Activated T-cell treated with anti-CD3 and anti-CD28 coated beads, Interleukin-2, amount 50 U/mL, for 72 hours (primary cell): ENCODE results near the gene BRIP1. TPM values are rescaled to one million over a fixed set of nuclear protein-coding genes. Genes with fewer than 3 reads are reported as not detected.
"Not testable (repeated sequence)": the region's sequence is repeated elsewhere in the genome, so short reads cannot be mapped to it uniquely, and the experiment has no call there.

ENCODE experiments used
- ATAC-seq, 2 donors: fragments of 150-1000 bp; cut with Tn5 transposase; replicated peaks in 1 of 2; 2 replicates each; pipeline ENCODE4 v1.10.0; 2021; ENCODE audit warnings: moderate library complexity in 2 of 2, mild to moderate bottlenecking in 1 of 2
- DNase-seq, 2 donors: peaks; one replicate each; pipeline ENCODE4 v3.0.0; 2021 to 2022; ENCODE audit warnings: mixed read lengths in 1 of 2
- H3K27ac Mint-ChIP-seq: one replicate; pipeline ENCODE4 v1.8.0; 2022; ENCODE audit warnings: mild to moderate bottlenecking, moderate library complexity, mixed read lengths
- H3K27me3 Mint-ChIP-seq: one replicate; pipeline ENCODE4 v1.8.0; 2022; ENCODE audit warnings: low read depth, mixed read lengths
- H3K36me3 Mint-ChIP-seq, 2 donors: one replicate each; pipeline ENCODE4 v1.8.0; 2022; ENCODE audit warnings: mixed read lengths in 2 of 2, mild to moderate bottlenecking in 1 of 2; ENCODE audit not compliant: insufficient read depth in 2 of 2
- H3K4me1 Mint-ChIP-seq: one replicate; pipeline ENCODE4 v1.8.0; 2022; ENCODE audit warnings: low read depth, mixed read lengths
- H3K4me3 Mint-ChIP-seq, 2 donors: one replicate each; pipeline ENCODE4 v1.8.0; 2022; ENCODE audit warnings: mild to moderate bottlenecking in 2 of 2, mixed read lengths in 2 of 2, moderate library complexity in 2 of 2
- H3K9me3 Mint-ChIP-seq, 2 donors: one replicate each; pipeline ENCODE4 v1.8.0; 2022; ENCODE audit warnings: mixed read lengths in 2 of 2
- total RNA-seq, 2 donors: library from RNA; stranded (reverse); gene quantifications; one replicate each; pipeline ENCODE4 v1.2.3, GENCODE V29; 2022

BRIP1 gene
- total RNA-seq, 2 donors from 2014 or later: 10.8 to 12.7 TPM

DNA sequence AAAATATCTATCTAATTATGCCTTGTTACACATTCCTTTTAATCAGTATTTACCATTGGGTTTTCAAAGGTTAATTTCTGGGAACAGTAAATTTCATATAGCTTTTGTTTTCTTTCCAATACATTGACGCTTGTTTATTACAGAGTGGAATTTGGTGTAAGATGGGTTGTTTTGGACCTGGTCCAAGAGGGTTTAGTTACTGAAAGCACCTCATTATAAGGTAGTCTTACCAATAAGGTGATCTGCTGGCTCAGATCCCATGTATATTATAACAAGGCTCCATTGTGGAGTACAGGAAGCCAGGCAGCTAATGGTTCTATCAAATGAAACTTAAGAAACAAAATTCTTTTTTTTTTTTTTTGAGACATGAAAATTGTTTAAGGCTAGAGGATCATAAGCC lies 185.0 kb downstream of the BRIP1 start:
- Mint-ChIP-seq H3K4me1 (no peaks in the 10 kb centered on the region), H3K27me3 (no peaks in the 10 kb centered on the region), H3K36me3 (no peaks in the 10 kb centered on the region), H3K4me3 (no peak overlapping the region), H3K9me3 (no peaks in the 10 kb centered on the region), H3K27ac (no peak overlapping the region)
- DNase-seq (no peak), ATAC-seq (no peak)

DNA sequence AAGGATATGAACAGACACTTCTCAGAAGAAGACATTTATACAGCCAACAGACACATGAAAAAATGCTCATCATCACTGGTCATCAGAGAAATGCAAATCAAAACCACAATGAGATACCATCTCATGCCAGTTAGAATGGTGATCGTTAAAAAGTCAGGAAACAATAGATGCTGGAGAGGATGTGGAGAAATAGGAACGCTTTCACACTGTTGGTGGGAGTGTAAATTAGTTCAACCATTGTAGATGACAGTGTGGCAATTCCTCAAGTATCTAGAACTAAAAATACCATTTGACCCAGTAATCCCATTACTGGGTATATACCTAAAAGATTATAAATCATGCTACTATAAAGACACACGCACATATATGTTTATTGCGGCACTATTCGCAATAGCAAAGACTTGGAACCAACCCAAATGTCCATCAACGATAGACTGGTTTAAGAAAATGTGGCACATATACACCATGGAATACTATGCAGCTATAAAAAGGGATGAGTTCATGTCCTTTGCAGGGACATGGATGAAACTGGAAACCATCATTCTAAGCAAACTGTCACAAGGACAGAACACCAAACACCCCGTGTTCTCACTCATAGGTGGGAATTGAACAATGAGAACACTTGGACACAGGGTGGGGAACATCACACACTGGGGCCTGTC lies 186.0 kb downstream of the BRIP1 start:
- DNase-seq, H3K4me1 Mint-ChIP-seq, H3K36me3 Mint-ChIP-seq, H3K27me3 Mint-ChIP-seq, H3K9me3 Mint-ChIP-seq, H3K4me3 Mint-ChIP-seq, ATAC-seq, H3K27ac Mint-ChIP-seq: not testable (repeated sequence)

DNA sequence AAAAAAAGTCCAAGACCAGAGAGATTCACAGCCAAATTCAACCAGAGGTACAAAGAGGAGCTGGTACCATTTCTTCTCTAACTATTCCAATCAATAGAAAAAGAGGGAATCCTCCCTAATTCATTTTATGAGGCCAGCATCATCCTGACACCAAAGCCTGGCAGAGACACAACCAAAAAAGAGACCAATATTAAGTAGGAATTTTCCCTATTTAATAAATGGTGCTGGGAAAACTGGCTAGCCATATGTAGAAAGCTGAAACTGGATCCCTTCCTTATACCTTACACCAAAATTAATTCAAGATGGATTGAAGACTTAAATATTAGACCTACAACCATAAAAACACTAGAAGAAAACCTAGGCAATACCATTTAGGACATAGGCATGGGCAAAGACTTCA lies 186.8 kb downstream of the BRIP1 start:
- not testable (repeated sequence) for H3K27me3 Mint-ChIP-seq, ATAC-seq, H3K9me3 Mint-ChIP-seq, H3K4me1 Mint-ChIP-seq, H3K36me3 Mint-ChIP-seq, H3K27ac Mint-ChIP-seq, DNase-seq, H3K4me3 Mint-ChIP-seq

DNA sequence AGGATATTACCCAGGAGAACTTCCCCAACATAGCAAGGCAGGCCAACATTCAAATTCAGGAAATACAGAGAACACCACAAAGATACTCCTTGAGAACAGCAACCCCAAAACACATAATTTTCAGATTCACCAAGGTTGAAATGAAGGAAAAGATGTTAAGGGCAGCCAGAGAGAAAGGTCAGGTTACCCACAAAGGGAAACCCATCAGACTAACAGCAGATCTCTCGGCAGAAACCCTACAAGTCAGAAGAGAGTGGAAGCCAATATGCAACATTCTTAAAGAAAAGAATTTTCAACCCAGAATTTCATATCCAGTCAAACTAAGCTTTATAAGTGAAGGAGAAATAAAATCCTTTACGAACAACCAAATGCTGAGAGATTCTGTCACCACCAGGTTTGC lies 188.7 kb downstream of the BRIP1 start:
- not testable (repeated sequence) for H3K36me3 Mint-ChIP-seq, H3K4me3 Mint-ChIP-seq, DNase-seq, H3K9me3 Mint-ChIP-seq, H3K27ac Mint-ChIP-seq, H3K27me3 Mint-ChIP-seq, H3K4me1 Mint-ChIP-seq, ATAC-seq

- H3K36me3 Mint-ChIP-seq, H3K9me3 Mint-ChIP-seq: not testable (repeated sequence)
Observed at GRCh38 chr17:61673019-61673897, 190.1 kb downstream of the BRIP1 start.

DNA sequence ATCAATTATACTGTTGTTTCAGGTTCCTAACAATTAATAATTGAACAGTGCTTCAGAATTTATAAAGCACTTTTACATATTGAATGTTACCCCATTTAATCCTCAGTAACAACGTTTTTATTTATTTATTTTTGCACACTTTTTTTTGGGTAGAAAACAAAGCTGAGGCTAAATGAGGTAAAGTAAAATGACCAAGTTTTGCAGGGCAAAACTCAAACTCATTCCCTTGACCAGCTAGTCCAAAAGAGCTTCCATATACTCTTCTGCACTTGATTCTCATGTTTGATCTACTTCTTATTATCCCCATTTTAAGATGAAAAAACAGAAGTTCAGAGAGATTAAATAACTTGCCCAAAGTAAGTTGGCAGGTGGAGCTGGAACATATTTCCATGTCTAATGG lies 191.2 kb downstream of the BRIP1 start:
- H3K4me1 Mint-ChIP-seq: no peaks in the 10 kb centered on the region
- no peak overlapping the region for H3K4me3 Mint-ChIP-seq
- H3K36me3 Mint-ChIP-seq: no peaks in the 10 kb centered on the region
- no peaks in the 10 kb centered on the region for H3K9me3 Mint-ChIP-seq
- no peak for ATAC-seq
- no peak overlapping the region for H3K27ac Mint-ChIP-seq
- DNase-seq: no peak
- H3K27me3 Mint-ChIP-seq: no peaks in the 10 kb centered on the region

More at GRCh38 chr17:61673019-61673897, 190.1 kb downstream of the BRIP1 start:
- DNase-seq, H3K4me1 Mint-ChIP-seq, H3K4me3 Mint-ChIP-seq, H3K27ac Mint-ChIP-seq, ATAC-seq, H3K27me3 Mint-ChIP-seq: not testable (repeated sequence)

DNA sequence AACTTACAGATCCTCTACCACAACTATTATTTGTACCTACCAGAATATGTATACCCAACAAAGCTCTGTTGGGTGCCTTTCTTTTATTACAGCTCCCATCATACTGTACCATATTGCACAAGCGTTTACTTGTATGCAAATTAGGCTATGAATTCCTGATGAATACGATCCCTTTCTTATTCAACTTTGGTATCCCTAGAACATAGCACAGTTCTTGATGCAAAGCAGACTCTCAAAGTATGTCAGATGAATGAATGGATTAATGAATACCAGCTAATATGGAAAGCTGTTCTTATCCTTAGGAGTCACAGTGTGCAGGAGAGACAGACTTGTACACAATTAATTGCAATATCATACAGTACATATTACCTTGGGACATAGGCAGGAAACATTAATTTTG lies 192.6 kb downstream of the BRIP1 start:
- H3K9me3 Mint-ChIP-seq: no peaks in the 10 kb centered on the region
- ATAC-seq: no peak
- H3K27me3 Mint-ChIP-seq: peaks cover 2% of the 10 kb centered on the region
- no peaks in the 10 kb centered on the region for H3K4me1 Mint-ChIP-seq
- DNase-seq: no peak
- H3K36me3 Mint-ChIP-seq: no peaks in the 10 kb centered on the region
- H3K27ac Mint-ChIP-seq: no peak overlapping the region
- no peak overlapping the region for H3K4me3 Mint-ChIP-seq

GRCh38 chr17:61669522-61669921 lies 193.8 kb downstream of the BRIP1 start:
- ATAC-seq (no peak), DNase-seq (no peak)
- H3K4me1 Mint-ChIP-seq: no peaks in the 10 kb centered on the region
- H3K36me3 Mint-ChIP-seq: peaks cover 0 to 1% of the 10 kb centered on the region in 2 donors
- H3K27me3 Mint-ChIP-seq: peaks cover 14% of the 10 kb centered on the region
- no peaks in the 10 kb centered on the region for H3K9me3 Mint-ChIP-seq
- H3K27ac Mint-ChIP-seq: no peak overlapping the region
- no peak overlapping the region for H3K4me3 Mint-ChIP-seq

GRCh38 chr17:61668486-61668885 lies 194.8 kb downstream of the BRIP1 start:
- Mint-ChIP-seq H3K4me3 (no peak overlapping the region), H3K4me1 (no peaks in the 10 kb centered on the region), H3K27me3 (peaks cover 19% of the 10 kb centered on the region), H3K27ac (no peak overlapping the region), H3K36me3 (peaks cover 0 to 1% of the 10 kb centered on the region in 2 donors), H3K9me3 (no peaks in the 10 kb centered on the region)
- DNase-seq (no peak), ATAC-seq (no peak)

DNA sequence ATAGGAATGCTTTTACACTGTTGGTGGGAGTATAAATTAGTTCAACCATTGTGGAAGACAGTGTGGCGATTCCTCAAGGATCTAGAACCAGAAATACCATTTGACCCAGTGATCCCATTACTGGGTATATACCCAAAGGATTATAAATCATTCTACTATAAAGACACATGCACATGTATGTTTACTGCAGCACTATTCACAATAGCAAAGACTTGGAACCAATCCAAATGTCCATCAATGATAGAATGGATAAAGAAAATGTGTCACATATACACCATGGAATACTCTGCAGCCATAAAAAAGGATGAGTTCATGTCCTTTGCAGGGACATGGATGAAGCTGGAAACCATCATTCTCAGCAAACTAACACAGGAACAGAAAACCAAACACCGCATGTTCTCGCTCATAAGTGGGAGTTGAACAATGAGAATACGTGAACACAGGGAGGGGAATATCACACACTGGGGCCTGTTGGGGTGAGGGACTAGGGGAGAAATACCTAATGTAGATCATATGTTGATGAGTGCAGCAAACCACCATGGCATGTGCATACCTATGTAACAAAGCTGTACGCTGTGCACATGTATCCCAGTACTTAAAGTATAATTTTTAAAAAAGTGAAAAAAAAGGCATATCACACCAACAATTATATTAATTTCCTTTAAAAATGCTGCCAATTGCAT lies 196.8 kb downstream of the BRIP1 start:
- DNase-seq, H3K4me1 Mint-ChIP-seq, H3K36me3 Mint-ChIP-seq, H3K27ac Mint-ChIP-seq, H3K9me3 Mint-ChIP-seq, ATAC-seq, H3K4me3 Mint-ChIP-seq: not testable (repeated sequence)
- H3K27me3 Mint-ChIP-seq: peaks cover 31% of the 10 kb centered on the region

DNA sequence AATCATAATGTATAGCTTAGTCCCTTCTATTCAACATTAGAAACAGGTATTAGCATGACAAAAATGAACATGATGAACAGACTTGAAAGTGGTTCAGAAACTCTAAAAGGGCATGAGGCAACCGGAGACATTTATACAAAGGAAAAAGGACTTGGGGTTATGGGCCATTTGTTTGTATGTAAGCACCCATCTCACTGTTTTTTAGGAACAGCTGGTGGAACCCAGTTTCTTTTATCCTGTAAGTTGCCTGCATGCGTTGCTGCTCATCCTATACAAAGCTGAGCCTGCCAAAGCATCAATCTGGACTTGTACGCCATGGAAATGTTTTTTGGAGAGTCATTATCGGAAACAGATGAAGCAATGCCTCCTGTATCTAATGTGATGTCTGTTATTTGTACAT lies 200.0 kb downstream of the BRIP1 start:
- Mint-ChIP-seq H3K27me3 (peaks cover 40% of the 10 kb centered on the region), H3K4me3 (no peak overlapping the region), H3K36me3 (peaks cover 0 to 1% of the 10 kb centered on the region in 2 donors), H3K9me3 (no peaks in the 10 kb centered on the region), H3K4me1 (no peaks in the 10 kb centered on the region), H3K27ac (no peak overlapping the region)
- no peak for DNase-seq
- no peak for ATAC-seq

- Mint-ChIP-seq H3K9me3 (no peaks in the 10 kb centered on the region), H3K4me1 (no peaks in the 10 kb centered on the region), H3K27ac (no peak overlapping the region), H3K36me3 (peaks cover 0 to 1% of the 10 kb centered on the region in 2 donors), H3K4me3 (no peak overlapping the region), H3K27me3 (peaks cover 40% of the 10 kb centered on the region)
- DNase-seq (no peak), ATAC-seq (no peak)
Observed at GRCh38 chr17:61662741-61663140, 200.6 kb downstream of the BRIP1 start.

GRCh38 chr17:61662186-61662585 lies 201.1 kb downstream of the BRIP1 start:
- H3K27me3 Mint-ChIP-seq: peaks cover 40% of the 10 kb centered on the region
- no peaks in the 10 kb centered on the region for H3K4me1 Mint-ChIP-seq
- H3K4me3 Mint-ChIP-seq: no peak overlapping the region
- no peak for DNase-seq
- H3K36me3 Mint-ChIP-seq: peaks cover 0 to 1% of the 10 kb centered on the region in 2 donors
- ATAC-seq: no peak
- no peaks in the 10 kb centered on the region for H3K9me3 Mint-ChIP-seq
- no peak overlapping the region for H3K27ac Mint-ChIP-seq
